Kidney (tissue), 14 donors: Measurements from ENCODE around the gene HS3ST3B1. TPM values are rescaled to one million over a fixed set of nuclear protein-coding genes. Genes with fewer than 3 reads are reported as not detected.

Experiments used
- DNase-seq, 5 donors: peaks; one replicate each; pipeline ENCODE4 v3.0.0-alpha.2; 2013 to 2020
- FAIRE-seq: peaks from 2 replicates; lab custom pipeline; 2012; peaks lifted over from hg19 to GRCh38; lab: Jason Lieb, UNC
- H3K27ac ChIP-seq, 2 donors: one replicate each; pipeline ENCODE4 v1.7.0; 2013; ENCODE audit warnings: low read depth in 2 of 2, low read length in 2 of 2, inconsistent platforms in 1 of 2
- H3K27me3 ChIP-seq: one replicate; pipeline ENCODE4 v1.7.1; 2013; ENCODE audit warnings: low read length, inconsistent platforms; ENCODE audit not compliant: control insufficient read depth, insufficient read depth
- H3K36me3 ChIP-seq, 3 donors: one replicate each; pipeline versions ENCODE4 v1.7.0 to v1.7.1; 2013; ENCODE audit warnings: low read length in 3 of 3, control low read depth in 1 of 3, inconsistent platforms in 1 of 3; ENCODE audit not compliant: insufficient read depth in 3 of 3, control insufficient read depth in 2 of 3
- H3K4me1 ChIP-seq, 3 donors: one replicate each; pipeline versions ENCODE4 v1.7.0 to v1.7.1; 2013; ENCODE audit warnings: low read length in 3 of 3, inconsistent platforms in 1 of 3, low read depth in 1 of 3; ENCODE audit not compliant: control insufficient read depth in 2 of 3, insufficient read depth in 2 of 3
- H3K4me3 ChIP-seq, 3 donors: one replicate each; pipeline versions ENCODE4 v1.7.0 to v1.8.1; 2013; ENCODE audit warnings: low read length in 3 of 3, control low read depth in 1 of 3, inconsistent platforms in 1 of 3
- H3K9ac ChIP-seq, 3 donors: one replicate each; pipeline versions ENCODE4 v1.7.0 to v1.7.1; 2013; ENCODE audit warnings: low read length in 3 of 3, control low read depth in 1 of 3, inconsistent platforms in 1 of 3
- H3K9me3 ChIP-seq, 3 donors: one replicate each; pipeline versions ENCODE4 v1.7.0 to v1.7.1; 2013; ENCODE audit warnings: low read length in 3 of 3, control low read depth in 1 of 3, inconsistent platforms in 1 of 3; ENCODE audit not compliant: control insufficient read depth in 2 of 3, insufficient read depth in 1 of 3
- intact Hi-C: fragments of 100-400 bp; cut with DNase I; formaldehyde crosslinking; loops from one replicate; pipeline ENCODE4 v1.11.1; 2022
- polyA plus RNA-seq: library from polyadenylated mRNA; stranded (reverse); fragments of 350-450 nt; fragmentation: Illumina TruSeq; extraction: RNeasy Lipid Tissue Mini Kit (QIAGEN cat#74804); gene quantifications from one replicate; pipeline ENCODE4 v1.2.3, GENCODE V29; 2014; ENCODE audit warnings: low read depth, low replicate concordance; ENCODE audit not compliant: insufficient read depth
- total RNA-seq: library from RNA; stranded (reverse); fragmentation: NEBNext Ultra II Directional; extraction: Animal tissue kit (Norgen Biotek cat#: 25700); gene quantifications from one replicate; pipeline ENCODE4 v1.2.1, GENCODE V29; 2021
- TF ChIP-seq, protein P1 (sequence below): IDR thresholded peaks from 3 replicates; pipeline ENCODE4 v1.5.1; 2012; ENCODE audit warnings: mild to moderate bottlenecking, moderate library complexity, borderline replicate concordance; ENCODE audit not compliant: insufficient read depth; ENCODE audit errors: extremely low read depth
- donor health status: control.
- donor health status: control.
- donor health status: control.
- donor health status: control.
- donor health status: control.
- donor health status: DM: yes; HTN: yes; CAD: no.
- donor health status: Normal renal cell carcinoma (clear cell type).

HS3ST3B1 gene
- total and polyA plus RNA-seq, 2 donors from 2014 or later: 4.8 to 5.3 TPM

DNA sequence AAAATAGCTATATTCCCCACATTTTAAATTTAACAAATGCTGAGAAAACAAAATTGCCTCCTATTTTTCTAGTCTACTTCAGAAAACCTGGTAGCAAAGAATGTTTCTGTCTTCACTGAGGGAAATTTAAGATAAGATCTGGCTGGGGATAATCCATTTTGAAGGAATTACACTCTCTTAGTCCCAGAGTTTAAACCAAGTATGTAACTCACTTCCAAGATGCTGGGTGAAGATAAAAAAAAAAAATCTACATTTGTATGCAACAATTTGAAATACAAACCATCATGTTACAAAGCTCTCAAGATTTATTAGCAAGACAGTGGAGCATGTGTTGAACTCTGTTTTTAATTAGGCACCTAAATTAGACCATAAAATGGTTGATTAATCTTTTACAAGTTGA, 5.7 kb downstream of the HS3ST3B1 start:
- H3K27me3 ChIP-seq: peaks cover 9% of the 10 kb centered on the region
- peaks cover 0 to 15% (median 0%) of the 10 kb centered on the region in 3 donors for H3K4me1 ChIP-seq
- H3K4me3 ChIP-seq: no peak overlapping the region
- intact Hi-C loops: no loop called here
- H3K9me3 ChIP-seq: no peaks in the 10 kb centered on the region
- no peak overlapping the region for H3K9ac ChIP-seq
- FAIRE-seq (no peak), DNase-seq (peak in 2 of 5 donors; percentile 10 to 21)
- H3K27ac ChIP-seq: no peak overlapping the region
- TF ChIP-seq, protein P1, sequence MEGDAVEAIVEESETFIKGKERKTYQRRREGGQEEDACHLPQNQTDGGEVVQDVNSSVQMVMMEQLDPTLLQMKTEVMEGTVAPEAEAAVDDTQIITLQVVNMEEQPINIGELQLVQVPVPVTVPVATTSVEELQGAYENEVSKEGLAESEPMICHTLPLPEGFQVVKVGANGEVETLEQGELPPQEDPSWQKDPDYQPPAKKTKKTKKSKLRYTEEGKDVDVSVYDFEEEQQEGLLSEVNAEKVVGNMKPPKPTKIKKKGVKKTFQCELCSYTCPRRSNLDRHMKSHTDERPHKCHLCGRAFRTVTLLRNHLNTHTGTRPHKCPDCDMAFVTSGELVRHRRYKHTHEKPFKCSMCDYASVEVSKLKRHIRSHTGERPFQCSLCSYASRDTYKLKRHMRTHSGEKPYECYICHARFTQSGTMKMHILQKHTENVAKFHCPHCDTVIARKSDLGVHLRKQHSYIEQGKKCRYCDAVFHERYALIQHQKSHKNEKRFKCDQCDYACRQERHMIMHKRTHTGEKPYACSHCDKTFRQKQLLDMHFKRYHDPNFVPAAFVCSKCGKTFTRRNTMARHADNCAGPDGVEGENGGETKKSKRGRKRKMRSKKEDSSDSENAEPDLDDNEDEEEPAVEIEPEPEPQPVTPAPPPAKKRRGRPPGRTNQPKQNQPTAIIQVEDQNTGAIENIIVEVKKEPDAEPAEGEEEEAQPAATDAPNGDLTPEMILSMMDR: no peak
- no peaks in the 10 kb centered on the region for H3K36me3 ChIP-seq

DNA sequence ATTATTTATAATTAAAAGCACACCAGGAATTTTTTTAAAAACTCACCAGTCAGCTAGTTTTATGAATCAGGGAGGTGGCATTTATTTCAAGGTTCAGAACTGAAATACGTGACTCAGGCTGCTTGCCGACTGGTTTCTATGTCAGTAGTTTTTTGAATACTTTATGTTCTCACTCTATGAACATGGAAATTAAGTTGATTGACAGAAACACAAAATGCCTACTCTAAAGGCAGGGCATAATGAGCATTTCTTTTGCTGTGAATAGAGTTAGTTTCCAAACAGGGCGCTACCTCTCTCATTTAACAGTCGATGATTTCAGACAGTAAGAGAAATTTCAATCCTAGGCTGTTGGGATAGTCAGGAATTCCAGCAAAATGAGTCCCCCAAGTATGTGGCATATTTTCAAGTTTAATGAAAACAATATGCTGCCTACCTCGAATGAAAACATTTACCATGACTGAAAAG, 6.7 kb downstream of the HS3ST3B1 start:
- intact Hi-C loops: no loop called here
- no peak for FAIRE-seq
- H3K9me3 ChIP-seq: no peaks in the 10 kb centered on the region
- no peak overlapping the region for H3K27ac ChIP-seq
- TF ChIP-seq, protein P1: no peak
- no peak overlapping the region for H3K4me3 ChIP-seq
- no peaks in the 10 kb centered on the region for H3K36me3 ChIP-seq
- H3K4me1 ChIP-seq: peaks cover 0 to 16% (median 0%) of the 10 kb centered on the region in 3 donors
- no peak overlapping the region for H3K9ac ChIP-seq
- no peak for DNase-seq
- H3K27me3 ChIP-seq: peaks cover 9% of the 10 kb centered on the region

DNA sequence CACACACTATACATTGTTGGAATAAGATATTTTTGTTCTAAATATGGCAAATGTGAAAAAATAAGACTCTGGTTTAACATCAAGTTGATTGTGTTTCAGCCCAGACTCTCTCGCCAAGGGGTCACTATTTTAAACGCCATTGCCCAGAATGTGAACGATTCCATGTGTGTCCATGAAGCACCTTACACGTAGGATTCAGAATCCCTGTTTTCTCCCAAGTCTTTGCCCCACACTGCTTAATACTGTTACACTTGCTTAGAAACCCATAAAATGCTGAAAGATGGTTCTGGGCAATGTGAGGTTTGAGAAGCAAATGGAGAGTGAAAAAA, 7.7 kb downstream of the HS3ST3B1 start:
- DNase-seq (no peak), FAIRE-seq (no peak)
- Histone ChIP-seq H3K27ac (no peak overlapping the region), H3K4me3 (peak overlapping the region in 2 of 3 donors; percentile 43 to 81), H3K27me3 (peaks cover 5% of the 10 kb centered on the region), H3K36me3 (no peaks in the 10 kb centered on the region), H3K9me3 (no peaks in the 10 kb centered on the region), H3K9ac (peak overlapping the region in 1 of 3 donors; percentile 1), H3K4me1 (peaks cover 0 to 13% (median 0%) of the 10 kb centered on the region in 3 donors)
- intact Hi-C loops: no loop called here
- TF ChIP-seq, protein P1: no peak
